NCI-H1694 (cell line): ENCODE data around the gene ERP44.

ENCODE experiments used
- DNase-seq: peaks from one replicate; lab custom pipeline; 2025; lab: John Stamatoyannopoulos, UW

ERP44 gene

DNA sequence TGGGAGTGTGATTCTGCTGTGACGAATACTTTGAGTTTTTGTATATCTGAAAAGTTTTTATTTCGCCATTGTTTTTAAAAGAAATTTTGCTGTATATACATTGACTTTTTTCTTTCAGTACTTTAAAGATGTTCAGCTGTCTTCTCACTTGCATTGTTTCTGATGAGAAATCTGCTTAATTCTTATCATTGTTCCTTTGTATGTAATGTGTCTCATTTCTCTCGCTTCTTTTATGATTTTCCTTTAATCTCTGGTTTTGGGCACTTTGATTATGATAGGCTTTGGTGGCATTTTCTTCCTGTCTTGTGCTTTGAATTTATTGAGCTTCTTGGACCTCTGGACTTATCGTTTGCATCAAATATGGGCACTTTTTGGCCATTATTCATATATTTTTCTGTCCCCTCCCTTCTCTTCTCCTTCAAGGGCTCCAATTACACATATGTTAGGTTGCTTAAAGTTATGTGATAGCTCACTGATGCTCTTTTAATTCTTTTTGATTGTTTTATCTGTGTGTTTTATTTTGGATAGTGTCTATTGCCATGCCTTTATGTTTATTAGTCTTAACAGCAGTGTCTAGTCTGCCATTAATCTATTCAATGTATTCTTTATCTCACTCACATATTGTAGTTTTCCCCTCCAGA is 161.7 kb downstream of the ERP44 start:
- DNase-seq, result no peak

DNA sequence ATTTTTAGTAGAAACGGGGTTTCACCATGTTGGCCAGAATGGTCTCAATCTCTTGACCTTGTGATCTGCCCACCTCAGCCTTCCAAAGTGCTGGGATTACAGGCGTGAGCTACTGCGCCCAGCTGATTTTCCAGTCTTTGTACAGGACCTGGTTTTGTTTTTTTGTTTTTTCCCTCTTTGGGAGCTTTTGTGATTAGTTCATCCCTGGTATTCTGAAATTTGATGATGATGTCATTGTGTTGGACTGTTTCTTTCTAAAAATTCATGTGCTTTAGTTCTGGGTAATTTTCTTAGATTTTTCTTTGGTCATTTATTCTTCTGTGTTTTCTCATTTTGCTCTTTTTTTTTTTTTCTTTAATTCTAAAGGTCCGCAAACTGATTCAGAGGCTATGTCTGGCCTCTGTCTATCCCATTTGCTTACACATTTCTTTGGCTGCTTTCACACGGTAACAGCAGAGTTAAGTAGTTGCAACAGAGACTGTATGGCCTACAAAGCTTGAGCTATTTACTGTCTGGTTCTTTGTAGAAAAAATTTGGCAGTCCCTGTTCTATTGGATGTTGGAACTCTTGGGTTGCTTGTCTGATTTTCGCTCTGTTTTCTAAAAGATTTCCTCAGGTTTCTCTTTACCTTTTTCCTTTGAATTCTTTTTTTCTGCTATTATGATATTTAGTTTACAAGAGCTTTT is 167.5 kb downstream of the ERP44 start:
- no peak for DNase-seq

DNA sequence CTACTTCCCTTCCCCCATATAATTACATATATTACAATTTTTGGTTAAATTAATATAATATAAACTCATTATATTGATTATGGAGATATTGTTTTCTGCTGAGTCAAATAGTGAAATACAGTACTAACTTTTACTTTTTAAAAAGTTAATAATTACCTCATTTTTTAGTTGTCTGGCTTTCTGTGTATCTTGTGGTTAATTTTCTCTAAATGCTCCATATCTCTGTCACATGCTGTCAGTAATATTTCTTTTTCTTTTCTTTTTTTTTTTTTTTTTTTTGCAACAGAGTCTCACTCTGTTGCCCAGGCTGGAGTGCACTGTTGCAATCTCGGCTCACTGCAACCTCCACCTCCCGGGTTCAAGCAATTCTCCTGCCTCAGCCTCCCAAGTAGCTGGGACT is 169.1 kb downstream of the ERP44 start:
- no peak for DNase-seq
